ENCODE results near the gene IKBIP.
"Not testable (repeated sequence)": the region's sequence is repeated elsewhere in the genome, so short reads cannot be mapped to it uniquely, and the experiment has no call there.

Gene IKBIP

GRCh38 chr12:98578821-98579220 is 65.8 kb downstream of the IKBIP start:
- H3K4me3 ChIP-seq (ENCODE audit: low read depth, low read length): no peak overlapping the region

DNA sequence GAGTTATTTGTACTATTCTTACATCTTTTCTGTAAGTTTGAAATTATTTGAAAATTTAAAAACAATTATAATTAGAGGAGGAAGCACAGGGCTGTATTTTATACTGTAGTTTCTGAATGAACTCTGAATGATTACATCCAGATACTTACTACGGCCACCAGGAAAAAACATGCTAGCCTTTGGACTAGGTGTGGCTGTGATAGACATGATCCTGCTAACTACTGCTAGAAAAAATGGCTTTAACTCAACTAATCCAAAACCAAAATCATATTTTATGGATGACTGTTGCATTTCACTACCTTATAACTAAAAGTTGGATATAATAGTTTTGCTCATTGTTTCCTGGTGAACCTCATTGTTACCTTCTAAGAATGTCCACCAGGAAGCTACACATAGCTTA is 66.2 kb downstream of the IKBIP start:
- no peak overlapping the region for H3K4me3 ChIP-seq (ENCODE audit: low read depth, low read length)

DNA sequence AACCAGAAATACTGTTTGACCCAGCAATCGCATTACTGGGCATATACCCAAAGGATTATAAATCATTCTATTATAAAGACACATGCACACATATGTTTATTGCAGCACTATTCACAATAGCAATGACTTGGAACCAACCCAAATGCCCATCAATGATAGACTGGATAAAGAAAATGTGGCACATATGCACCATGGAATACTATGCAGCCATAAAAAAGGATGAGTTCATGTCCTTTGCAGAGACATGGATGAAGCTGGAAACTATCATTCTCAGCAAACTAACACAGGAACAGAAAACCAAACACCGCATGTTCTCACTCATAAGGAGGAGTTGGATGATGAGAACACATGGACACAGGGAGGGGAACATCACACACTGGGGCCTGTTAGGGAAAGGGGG is 67.8 kb downstream of the IKBIP start:
- H3K4me3 ChIP-seq (ENCODE audit: low read depth, low read length): not testable (repeated sequence)

- no peak overlapping the region for H3K4me3 ChIP-seq (ENCODE audit: low read depth, low read length)
Measured at GRCh38 chr12:98575013-98575412, 69.6 kb downstream of the IKBIP start.
